ENCODE measurements around the gene HCN2.

The HCN2 gene

GRCh38 chr19:629961-630714, 40.5 kb downstream of the HCN2 start:
- Histone ChIP-seq H3K79me2 (ENCODE audit: insufficient read depth, low read length) (peaks cover 17% of the 10 kb centered on the region; the same call in 1 of the 2 replicates), H3K4me3 (ENCODE audit: insufficient read depth, low read length, poor library complexity, severe bottlenecking) (no peak overlapping the region), H3K36me3 (ENCODE audit: low read length) (peaks cover 2% of the 10 kb centered on the region; the same call in 1 of the 2 replicates), H3K9ac (ENCODE audit: low read length) (no peak overlapping the region), H3K27ac (ENCODE audit: low read depth, low read length) (no peak overlapping the region), H3F3A (ENCODE audit: insufficient read depth) (no peaks in the 10 kb centered on the region), H3K4me2 (ENCODE audit: low read depth, low read length, poor library complexity, severe bottlenecking) (no peak overlapping the region), H2AFZ (ENCODE audit: low read depth, low read length, severe bottlenecking) (no peak overlapping the region), H4K20me1 (ENCODE audit: low read depth, low read length) (no peaks in the 10 kb centered on the region), H3K27me3 (ENCODE audit: low read length) (no peaks in the 10 kb centered on the region), H3K9me3 (ENCODE audit: insufficient read depth, low read length) (no peaks in the 10 kb centered on the region), H3K9me2 (replicated peaks; ENCODE audit: insufficient read depth, low read length) (no peaks in the 10 kb centered on the region)
- no peak for TF ChIP-seq CTCF (IDR thresholded peaks at IDR 0.05; ENCODE audit: insufficient read depth, low read length, poor library complexity, severe bottlenecking)
- no peak for TF ChIP-seq EZH2phosphoT487 (conservative IDR thresholded peaks at IDR 0.05; ENCODE audit: low read length)

- Histone ChIP-seq H3K4me3 (ENCODE audit: insufficient read depth, low read length, poor library complexity, severe bottlenecking) (peak overlapping the region; percentile 90), H3K9ac (ENCODE audit: low read length) (peak overlapping the region; percentile 80), H3K4me2 (ENCODE audit: low read depth, low read length, poor library complexity, severe bottlenecking) (peak overlapping the region; percentile 92), H3K27ac (ENCODE audit: low read depth, low read length) (peak overlapping the region; percentile 52), H3F3A (ENCODE audit: insufficient read depth) (no peaks in the 10 kb centered on the region), H3K9me3 (ENCODE audit: insufficient read depth, low read length) (no peaks in the 10 kb centered on the region), H3K9me2 (replicated peaks; ENCODE audit: insufficient read depth, low read length) (no peaks in the 10 kb centered on the region), H3K79me2 (ENCODE audit: insufficient read depth, low read length) (peaks cover 17% of the 10 kb centered on the region; the same call in 1 of the 2 replicates), H2AFZ (ENCODE audit: low read depth, low read length, severe bottlenecking) (peak overlapping the region; percentile 88), H3K36me3 (ENCODE audit: low read length) (peaks cover 2% of the 10 kb centered on the region; the same call in 1 of the 2 replicates), H3K27me3 (ENCODE audit: low read length) (no peaks in the 10 kb centered on the region), H4K20me1 (ENCODE audit: low read depth, low read length) (no peaks in the 10 kb centered on the region)
- no peak for TF ChIP-seq CTCF (IDR thresholded peaks at IDR 0.05; ENCODE audit: insufficient read depth, low read length, poor library complexity, severe bottlenecking)
- no peak for TF ChIP-seq EZH2phosphoT487 (conservative IDR thresholded peaks at IDR 0.05; ENCODE audit: low read length)
These were observed 42.9 kb downstream of the HCN2 start for GRCh38 chr19:632579-633067.

GRCh38 chr19:633068-633785, 43.5 kb downstream of the HCN2 start, which contains the start of gene POLRMT:
Gene POLRMT (minus strand): TSS chr19:633537. CDS start chr19:633512, 25 bp downstream.
- Histone ChIP-seq H3K9me2 (replicated peaks; ENCODE audit: insufficient read depth, low read length) (no peaks in the 10 kb centered on the region), H3K27ac (ENCODE audit: low read depth, low read length) (peak within 1 kb of the TSS; percentile 52), H4K20me1 (ENCODE audit: low read depth, low read length) (no peaks in the 10 kb centered on the region), H3F3A (ENCODE audit: insufficient read depth) (no peaks in the 10 kb centered on the region), H3K4me3 (ENCODE audit: insufficient read depth, low read length, poor library complexity, severe bottlenecking) (peak within 1 kb of the TSS; percentile 90), H3K79me2 (ENCODE audit: insufficient read depth, low read length) (peaks cover 17% of the 10 kb centered on the region; the same call in 1 of the 2 replicates), H3K9me3 (ENCODE audit: insufficient read depth, low read length) (no peaks in the 10 kb centered on the region), H3K4me2 (ENCODE audit: low read depth, low read length, poor library complexity, severe bottlenecking) (peak within 1 kb of the TSS; percentile 92), H3K27me3 (ENCODE audit: low read length) (no peaks in the 10 kb centered on the region), H2AFZ (ENCODE audit: low read depth, low read length, severe bottlenecking) (peak within 1 kb of the TSS; percentile 89), H3K36me3 (ENCODE audit: low read length) (peaks cover 2% of the 10 kb centered on the region; the same call in 1 of the 2 replicates), H3K9ac (ENCODE audit: low read length) (peak within 1 kb of the TSS; percentile 80)
- TF ChIP-seq CTCF (IDR thresholded peaks at IDR 0.05; ENCODE audit: insufficient read depth, low read length, poor library complexity, severe bottlenecking) = no peak
- TF ChIP-seq EZH2phosphoT487 (conservative IDR thresholded peaks at IDR 0.05; ENCODE audit: low read length) = no peak
